ENCODE data around the gene GADD45B.
A peak's percentile ranks its signal among the peaks of the same experiment; 100 is the strongest.

The GADD45B gene

GRCh38 chr19:2484178-2484937 lies 8.4 kb downstream of the GADD45B start:
- TF ChIP-seq ZNF354C (tag by site-specific recombination; IDR thresholded peaks at IDR 0.05; ENCODE audit: borderline replicate concordance, low read depth) (no peak), SETDB1 (IDR thresholded peaks at IDR 0.05; ENCODE audit: insufficient read length, low read length) (peak; percentile 18), ZNF157 (tag by site-specific recombination; IDR thresholded peaks at IDR 0.05) (peak; percentile 98), GLI2 (tag by site-specific recombination; IDR thresholded peaks at IDR 0.05; ENCODE audit: borderline replicate concordance, low read depth) (no peak)
- Histone ChIP-seq H3K27ac (ENCODE audit: extremely low read depth, low read depth, low read length) (no peak overlapping the region), H3K4me3 (ENCODE audit: low read depth, low read length) (no peak overlapping the region), H3K36me3 (ENCODE audit: control insufficient read depth in 2 of 2, insufficient read depth in 1 of 2, low read length in 2 of 2) (no peaks in the 10 kb centered on the region), H3K9me3 (ENCODE audit: control insufficient read depth, insufficient read depth, low read depth, low read length) (no peaks in the 10 kb centered on the region), H3K4me1 (ENCODE audit: control insufficient read depth, insufficient read depth, low read length) (no peaks in the 10 kb centered on the region; the same call in 1 of the 2 replicates)
- POLR2A ChIA-PET = interaction anchor here (1.1 to 1.5 kb wide), 2 partner anchors 9 to 94 kb away, joined by 4 to 17 read pairs; partner anchors contain the start of gene GADD45B
- CTCF ChIA-PET = interaction anchor here (0.6 to 1.2 kb wide), 2 partner anchors 98 to 130 kb away, joined by 4 read pairs; no protein-coding TSS in a partner anchor

- Histone ChIP-seq H3K4me1 (ENCODE audit: control insufficient read depth, insufficient read depth, low read length) (no peaks in the 10 kb centered on the region; the same call in 1 of the 2 replicates), H3K27ac (ENCODE audit: extremely low read depth, low read depth, low read length) (no peak overlapping the region), H3K9me3 (ENCODE audit: control insufficient read depth, insufficient read depth, low read depth, low read length) (no peaks in the 10 kb centered on the region), H3K36me3 (ENCODE audit: control insufficient read depth in 2 of 2, insufficient read depth in 1 of 2, low read length in 2 of 2) (no peaks in the 10 kb centered on the region), H3K4me3 (ENCODE audit: low read depth, low read length) (no peak overlapping the region)
- TF ChIP-seq EGR2 (tag by site-specific recombination; IDR thresholded peaks at IDR 0.05; ENCODE audit: low read depth) (peak; percentile 66; the same call in 1 of the 2 replicates), ZBTB21 (tag by site-specific recombination; IDR thresholded peaks at IDR 0.05) (no peak), ZFHX2 (tag by site-specific recombination; conservative IDR thresholded peaks at IDR 0.05) (peak; percentile 85)
- ChIA-PET CTCF (no interaction called here), POLR2A (interaction anchor here (1.1 kb wide), 1 partner anchor 93 kb away, joined by 4 read pairs; no protein-coding TSS in a partner anchor)
These were observed 9.5 kb downstream of the GADD45B start for GRCh38 chr19:2485428-2485827.

- Histone ChIP-seq H3K4me3 (ENCODE audit: low read depth, low read length) (no peak overlapping the region), H3K4me1 (ENCODE audit: control insufficient read depth, insufficient read depth, low read length) (no peaks in the 10 kb centered on the region; the same call in 1 of the 2 replicates), H3K36me3 (ENCODE audit: control insufficient read depth in 2 of 2, insufficient read depth in 1 of 2, low read length in 2 of 2) (no peaks in the 10 kb centered on the region), H3K27ac (ENCODE audit: extremely low read depth, low read depth, low read length) (no peak overlapping the region), H3K9me3 (ENCODE audit: control insufficient read depth, insufficient read depth, low read depth, low read length) (no peaks in the 10 kb centered on the region)
- TF ChIP-seq ZNF664 (tag by site-specific recombination; IDR thresholded peaks at IDR 0.05) (no peak), ZBTB8A (tag by site-specific recombination; IDR thresholded peaks at IDR 0.05) (no peak), ZNF473 (tag by site-specific recombination; IDR thresholded peaks at IDR 0.05) (no peak), ZNF791 (tag by site-specific recombination; IDR thresholded peaks at IDR 0.05) (no peak), ZNF777 (tag by site-specific recombination; IDR thresholded peaks at IDR 0.05; ENCODE audit: borderline replicate concordance) (no peak), ZNF16 (tag by site-specific recombination; IDR thresholded peaks at IDR 0.05; ENCODE audit: low read depth) (no peak), KLF16 (tag by site-specific recombination; IDR thresholded peaks at IDR 0.05) (no peak), ZNF184 (tag by site-specific recombination; IDR thresholded peaks at IDR 0.05) (no peak)
- TF ChIP-seq, protein P1, sequence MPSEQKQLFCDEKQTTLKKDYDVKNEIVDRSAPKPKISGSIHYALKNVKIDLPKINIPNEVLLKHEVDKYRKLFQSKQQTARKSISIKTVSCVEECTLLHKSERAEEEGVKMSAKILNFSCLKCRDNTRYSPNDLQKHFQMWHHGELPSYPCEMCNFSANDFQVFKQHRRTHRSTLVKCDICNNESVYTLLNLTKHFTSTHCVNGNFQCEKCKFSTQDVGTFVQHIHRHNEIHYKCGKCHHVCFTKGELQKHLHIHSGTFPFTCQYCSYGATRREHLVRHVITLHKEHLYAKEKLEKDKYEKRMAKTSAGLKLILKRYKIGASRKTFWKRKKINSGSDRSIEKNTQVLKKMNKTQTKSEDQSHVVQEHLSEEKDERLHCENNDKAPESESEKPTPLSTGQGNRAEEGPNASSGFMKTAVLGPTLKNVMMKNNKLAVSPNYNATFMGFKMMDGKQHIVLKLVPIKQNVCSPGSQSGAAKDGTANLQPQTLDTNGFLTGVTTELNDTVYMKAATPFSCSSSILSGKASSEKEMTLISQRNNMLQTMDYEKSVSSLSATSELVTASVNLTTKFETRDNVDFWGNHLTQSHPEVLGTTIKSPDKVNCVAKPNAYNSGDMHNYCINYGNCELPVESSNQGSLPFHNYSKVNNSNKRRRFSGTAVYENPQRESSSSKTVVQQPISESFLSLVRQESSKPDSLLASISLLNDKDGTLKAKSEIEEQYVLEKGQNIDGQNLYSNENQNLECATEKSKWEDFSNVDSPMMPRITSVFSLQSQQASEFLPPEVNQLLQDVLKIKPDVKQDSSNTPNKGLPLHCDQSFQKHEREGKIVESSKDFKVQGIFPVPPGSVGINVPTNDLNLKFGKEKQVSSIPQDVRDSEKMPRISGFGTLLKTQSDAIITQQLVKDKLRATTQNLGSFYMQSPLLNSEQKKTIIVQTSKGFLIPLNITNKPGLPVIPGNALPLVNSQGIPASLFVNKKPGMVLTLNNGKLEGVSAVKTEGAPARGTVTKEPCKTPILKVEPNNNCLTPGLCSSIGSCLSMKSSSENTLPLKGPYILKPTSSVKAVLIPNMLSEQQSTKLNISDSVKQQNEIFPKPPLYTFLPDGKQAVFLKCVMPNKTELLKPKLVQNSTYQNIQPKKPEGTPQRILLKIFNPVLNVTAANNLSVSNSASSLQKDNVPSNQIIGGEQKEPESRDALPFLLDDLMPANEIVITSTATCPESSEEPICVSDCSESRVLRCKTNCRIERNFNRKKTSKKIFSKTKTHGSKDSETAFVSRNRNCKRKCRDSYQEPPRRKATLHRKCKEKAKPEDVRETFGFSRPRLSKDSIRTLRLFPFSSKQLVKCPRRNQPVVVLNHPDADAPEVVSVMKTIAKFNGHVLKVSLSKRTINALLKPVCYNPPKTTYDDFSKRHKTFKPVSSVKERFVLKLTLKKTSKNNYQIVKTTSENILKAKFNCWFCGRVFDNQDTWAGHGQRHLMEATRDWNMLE (tag by site-specific recombination; conservative IDR thresholded peaks at IDR 0.05; ENCODE audit: low read depth) = no peak
- CTCF ChIA-PET = no interaction called here
- POLR2A ChIA-PET = interaction anchor here (13.1 kb wide), 1 partner anchor 10 kb away, joined by 168 read pairs; the partner anchor contains the start of gene GADD45B
These were observed 11.2 kb downstream of the GADD45B start for GRCh38 chr19:2487090-2487489.

All from HEK293 (cell line).